NCI-H345 treated with DMSO at 0.1 percent for 48 hours (cell line): Measurements from ENCODE around the gene KDM5B.
"Not testable (repeated sequence)": the region's sequence is repeated elsewhere in the genome, so short reads cannot be mapped to it uniquely, and the experiment has no call there.

Source experiments
- DNase-seq: peaks from one replicate; lab custom pipeline; 2025; ENCODE audit not compliant: unreplicated experiment; lab: John Stamatoyannopoulos, UW

The KDM5B gene

DNA sequence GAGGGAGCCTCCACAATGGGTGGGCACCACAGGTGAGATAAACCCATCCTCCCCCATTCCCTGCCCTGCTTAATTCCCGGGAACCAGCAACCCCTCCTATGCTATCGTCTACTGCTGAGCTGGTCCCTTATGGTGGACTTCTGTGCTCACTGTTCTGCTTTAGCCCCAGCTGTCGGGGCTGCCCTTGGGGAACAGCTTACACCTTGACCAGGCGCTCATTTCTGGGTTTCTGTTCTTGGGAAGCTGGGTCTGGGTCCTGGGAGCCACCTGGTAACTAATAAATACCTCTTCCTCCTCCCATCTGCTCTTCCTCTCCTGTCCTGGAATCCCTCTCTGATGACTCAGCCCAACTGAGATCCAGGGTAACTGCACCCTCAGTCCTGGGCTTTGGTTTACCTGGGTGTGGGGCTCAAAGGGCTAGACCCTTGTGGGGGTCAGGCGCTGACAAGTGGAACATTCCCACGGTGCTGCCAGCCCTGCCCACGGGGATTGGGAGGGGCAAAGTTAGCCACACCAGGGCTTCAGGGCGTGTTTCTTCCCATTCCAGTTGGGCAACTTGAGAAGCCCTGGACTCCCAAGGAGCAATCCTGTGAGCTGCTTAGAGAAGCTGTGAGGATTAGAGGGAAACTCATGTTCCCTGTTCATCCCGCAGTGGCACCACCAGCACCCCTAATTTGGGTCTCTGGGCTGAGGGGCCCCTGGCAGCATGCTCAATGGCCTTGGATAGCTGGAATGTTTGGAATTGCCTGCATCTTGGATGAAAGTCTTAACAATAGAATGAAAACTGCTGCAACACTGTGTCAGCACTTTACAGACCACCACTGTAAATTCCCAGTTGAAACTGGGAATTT lies 4.2 kb upstream of the KDM5B start:
- DNase-seq = no peak

GRCh38 chr1:202811296-202812175 lies 3.3 kb upstream of the KDM5B start:
- no peak for DNase-seq

GRCh38 chr1:202810615-202811295 lies 2.5 kb upstream of the KDM5B start, which contains the start of gene PCAT6:
Gene PCAT6 (plus strand): TSS chr1:202810954.
- peak; percentile 95 for DNase-seq

- no peak for DNase-seq
These were observed 2.0 kb upstream of the KDM5B start for GRCh38 chr1:202810193-202810614.

- no peak for DNase-seq
These were observed 1.5 kb upstream of the KDM5B start for GRCh38 chr1:202809597-202810159.

DNA sequence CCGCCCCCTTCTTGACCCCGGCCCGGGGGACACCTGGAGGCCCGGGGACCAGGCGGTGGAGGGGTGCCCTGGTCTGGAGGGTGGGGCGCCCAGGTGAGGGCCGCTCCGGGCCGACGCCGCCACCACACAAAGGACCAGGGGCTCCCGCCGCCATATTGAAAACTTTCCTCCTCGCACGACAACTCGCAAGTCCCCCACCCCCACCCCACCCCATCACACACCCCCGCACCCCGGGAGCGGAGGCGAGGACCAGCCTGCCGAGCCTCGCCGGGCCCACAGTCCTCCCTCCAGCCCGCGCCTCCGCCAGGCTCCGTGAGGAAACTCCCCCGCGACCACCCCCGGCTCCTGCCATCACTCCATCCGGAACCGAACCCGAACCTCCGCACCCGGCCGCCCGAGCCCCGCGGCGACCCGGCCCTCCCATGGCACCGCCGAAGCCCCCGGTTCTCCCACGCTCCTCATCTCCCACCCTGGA lies 733 bp downstream of the KDM5B start:
- no peak for DNase-seq

GRCh38 chr1:202806845-202807450 lies 1.3 kb downstream of the KDM5B start:
- no peak for DNase-seq

GRCh38 chr1:202805886-202806844 lies 2.1 kb downstream of the KDM5B start:
- DNase-seq = no peak

DNA sequence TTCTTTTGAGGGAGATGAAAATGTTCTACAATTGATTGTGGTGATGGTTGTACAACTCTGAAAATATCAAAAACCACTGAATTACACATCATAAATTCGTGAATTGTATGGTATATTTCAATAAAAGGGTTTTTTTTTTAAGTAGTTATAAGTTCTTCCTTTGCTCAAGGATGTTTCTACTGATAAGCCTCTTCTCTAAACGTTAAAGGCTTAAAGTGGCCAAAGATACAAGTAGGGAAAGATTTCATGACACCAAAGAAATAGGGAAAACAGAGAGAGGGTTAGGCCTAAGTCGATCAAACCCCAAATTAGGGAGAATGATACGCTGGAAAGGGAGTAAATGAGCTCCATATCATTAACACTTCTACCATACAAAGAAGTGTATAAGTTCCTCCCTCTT lies 4.1 kb downstream of the KDM5B start:
- no peak for DNase-seq

- DNase-seq = no peak
These were observed 5.0 kb downstream of the KDM5B start for GRCh38 chr1:202802998-202803932.

GRCh38 chr1:202802034-202802433 lies 6.2 kb downstream of the KDM5B start:
- DNase-seq = no peak

DNA sequence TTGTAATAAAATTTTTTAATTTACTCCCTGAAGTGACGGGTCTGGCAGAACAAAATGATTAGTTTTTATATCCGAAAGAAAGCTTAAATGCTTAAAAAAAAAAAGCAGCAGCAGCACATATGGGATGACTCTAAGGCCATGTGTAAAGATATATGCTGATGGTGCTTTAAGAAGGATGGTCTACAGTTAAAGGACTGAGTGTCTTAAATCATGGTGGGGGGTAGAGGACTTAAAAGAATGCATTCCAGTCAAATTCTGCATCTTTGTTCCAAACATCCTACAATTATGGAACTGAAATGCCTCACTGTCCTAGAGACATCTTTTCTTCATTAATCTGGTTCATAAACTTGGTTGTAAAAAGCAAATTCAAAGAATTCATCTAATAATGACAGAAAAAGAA lies 7.0 kb downstream of the KDM5B start:
- no peak for DNase-seq

GRCh38 chr1:202800742-202801141 lies 7.5 kb downstream of the KDM5B start:
- no peak for DNase-seq

DNA sequence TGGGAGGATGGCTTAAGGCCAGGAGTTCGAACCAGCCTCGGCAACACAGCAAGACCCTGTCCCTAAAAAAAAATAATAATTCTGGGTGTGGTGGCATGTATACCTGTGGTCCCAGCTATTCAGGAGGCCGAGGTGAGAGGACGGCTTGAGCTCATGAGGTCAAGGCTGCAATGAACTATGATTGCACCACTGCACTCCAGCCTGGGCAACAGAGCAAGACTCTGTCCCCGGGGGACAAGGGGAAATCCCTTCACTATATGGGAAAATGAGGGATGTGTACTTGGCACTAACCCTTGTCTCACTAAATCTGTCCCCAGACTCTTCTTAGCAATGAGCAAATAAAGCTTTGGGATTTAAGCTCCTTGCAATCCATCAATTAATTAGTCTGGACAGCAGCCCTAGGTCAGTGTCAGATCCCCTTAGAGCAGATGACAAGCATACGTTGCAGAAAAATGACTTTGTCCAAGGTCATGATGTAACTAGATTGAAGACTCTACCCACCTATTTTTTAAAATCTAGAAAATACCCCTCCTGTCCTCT lies 9.4 kb downstream of the KDM5B start:
- DNase-seq = no peak

- no peak for DNase-seq
These were observed 10.0 kb downstream of the KDM5B start for GRCh38 chr1:202798260-202798659.

DNA sequence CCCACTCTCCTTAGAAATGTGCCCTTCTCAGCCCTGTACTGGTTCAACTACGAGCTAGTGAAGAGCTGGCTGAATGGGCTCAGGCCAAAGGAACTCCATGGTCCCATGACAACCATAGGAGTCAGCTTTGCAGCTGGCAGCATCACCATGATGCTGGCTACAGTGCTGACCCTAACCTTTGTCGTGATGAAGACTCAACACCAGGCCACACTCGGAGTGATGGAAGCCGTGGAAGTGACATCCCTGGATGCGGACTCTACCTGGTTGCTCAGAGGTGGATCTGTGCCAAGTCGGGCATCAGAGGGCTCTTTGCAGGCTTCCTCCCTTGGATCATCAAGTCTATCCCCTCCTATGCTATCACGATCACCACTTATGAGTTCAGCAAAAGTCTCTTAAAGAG lies 11.6 kb downstream of the KDM5B start:
- DNase-seq = no peak

GRCh38 chr1:202794931-202795330 lies 13.3 kb downstream of the KDM5B start:
- DNase-seq = not testable (repeated sequence)
